ENCODE results near the gene OR4X2. TPM values are rescaled to one million over a fixed set of nuclear protein-coding genes. Genes with fewer than 3 reads are reported as not detected.

The OR4X2 gene
- total RNA-seq, 1 experiment from 2014 or later: not detected

GRCh38 chr11:48237727-48238126, 7.2 kb upstream of the OR4X2 start:
- Histone ChIP-seq H3K4me2 (ENCODE audit: low read length) (no peak overlapping the region), H3K27ac (ENCODE audit: low read depth, low read length) (no peak overlapping the region), H3K36me3 (ENCODE audit: control insufficient read depth in 1 of 2, insufficient read depth in 2 of 2, low read length in 2 of 2) (no peaks in the 10 kb centered on the region), H3K4me3 (replicated peaks in 1 of 2; ENCODE audit: low read depth in 1 of 2, low read length in 2 of 2) (no peak overlapping the region), H3K9me2 (ENCODE audit: insufficient read depth) (no peaks in the 10 kb centered on the region), H3K4me1 (ENCODE audit: control insufficient read depth in 1 of 2, insufficient read depth in 2 of 2, low read length in 2 of 2) (no peaks in the 10 kb centered on the region), H4K20me1 (ENCODE audit: insufficient read depth) (no peaks in the 10 kb centered on the region), H3K9ac (ENCODE audit: low read length) (no peak overlapping the region), H3K79me2 (ENCODE audit: insufficient read depth, low read length) (no peaks in the 10 kb centered on the region), H3K9me3 (ENCODE audit: control insufficient read depth in 1 of 2, insufficient read depth in 1 of 2, low read depth in 1 of 2, low read length in 2 of 2) (no peaks in the 10 kb centered on the region), H3K27me3 (ENCODE audit: insufficient read depth, low read length) (no peaks in the 10 kb centered on the region), H2AFZ (ENCODE audit: low read depth, low read length, poor library complexity, severe bottlenecking) (no peak overlapping the region)
- ChIA-PET RAD21 (ENCODE audit: low non-redundant PET in 1 of 2, low total read pairs in 2 of 2, uncharacterized antibody in 2 of 2, unreplicated experiment in 2 of 2) (no interaction called here), CTCF (no interaction called here), POLR2A (no interaction called here)
- BruUV-seq (replicated peaks): no TSS peak
- ATAC-seq (no peak), DNase-seq (ENCODE audit: low read depth, low spot score) (no peak)
- intact Hi-C loops (cut with micrococcal nuclease): no loop called here
- TF ChIP-seq REST (IDR thresholded peaks at IDR 0.05; ENCODE audit: low read depth) (no peak), EZH2 (IDR thresholded peaks at IDR 0.05) (no peak), SRF (IDR thresholded peaks at IDR 0.05; ENCODE audit: low read depth) (no peak), ELF1 (IDR thresholded peaks at IDR 0.05; ENCODE audit: borderline replicate concordance, low read depth) (no peak), JUND (IDR thresholded peaks at IDR 0.05) (no peak), YY1 (IDR thresholded peaks at IDR 0.05; ENCODE audit: extremely low read depth, insufficient replicate concordance, low read depth, low read length) (no peak), TCF7L2 (IDR thresholded peaks at IDR 0.05; ENCODE audit: borderline replicate concordance, extremely low read depth, insufficient read depth, insufficient read length) (no peak), ZNF274 (IDR thresholded peaks at IDR 0.05; ENCODE audit: low read depth, low read length) (no peak), RAD21 (IDR thresholded peaks at IDR 0.05; ENCODE audit: low read depth) (no peak)
- TF ChIP-seq, protein P1, sequence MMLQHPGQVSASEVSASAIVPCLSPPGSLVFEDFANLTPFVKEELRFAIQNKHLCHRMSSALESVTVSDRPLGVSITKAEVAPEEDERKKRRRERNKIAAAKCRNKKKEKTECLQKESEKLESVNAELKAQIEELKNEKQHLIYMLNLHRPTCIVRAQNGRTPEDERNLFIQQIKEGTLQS (IDR thresholded peaks at IDR 0.05): no peak

Measured in HCT116 (cell line).